OCI-LY1 (cell line): ENCODE measurements around the gene SPAM1.

Experiments
- EZH2 ChIP-seq: fragments of 200-600 bp; sonication (generic), shearing (Covaris generic); IDR thresholded peaks from 2 replicates; pipeline ENCODE4 v1.8.0; 2017; ENCODE audit warnings: borderline replicate concordance, mixed run types, mild to moderate bottlenecking, antibody characterized with exemption, low read length, moderate library complexity, mixed read lengths
- TF ChIP-seq, protein P1 (sequence below): fragments of 200-600 bp; sonication (generic), shearing (Covaris generic); IDR thresholded peaks from 2 replicates; pipeline ENCODE4 v1.5.1; 2017; ENCODE audit warnings: mild to moderate bottlenecking, antibody characterized with exemption, low read length, moderate library complexity, mixed read lengths

DNA sequence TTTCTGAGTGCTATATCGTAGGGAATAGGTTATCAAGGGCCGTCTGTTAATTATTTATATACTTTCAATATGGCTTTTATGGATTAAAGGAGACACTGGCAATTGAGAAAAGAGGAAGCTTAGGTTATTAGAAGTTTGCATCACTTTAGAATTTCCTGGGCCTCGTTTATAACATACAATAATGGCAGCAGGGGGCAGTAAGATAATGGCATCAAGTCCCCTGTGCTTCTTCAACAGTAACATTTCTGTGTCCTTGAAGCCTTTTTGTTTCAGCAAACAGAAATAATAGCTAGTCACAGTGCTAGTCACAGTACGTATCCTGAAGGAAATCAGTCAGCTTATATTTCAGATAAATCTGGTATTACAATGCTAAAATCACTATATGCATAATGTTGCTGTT, 41.9 kb downstream of the SPAM1 start:
- TF ChIP-seq, protein P1, sequence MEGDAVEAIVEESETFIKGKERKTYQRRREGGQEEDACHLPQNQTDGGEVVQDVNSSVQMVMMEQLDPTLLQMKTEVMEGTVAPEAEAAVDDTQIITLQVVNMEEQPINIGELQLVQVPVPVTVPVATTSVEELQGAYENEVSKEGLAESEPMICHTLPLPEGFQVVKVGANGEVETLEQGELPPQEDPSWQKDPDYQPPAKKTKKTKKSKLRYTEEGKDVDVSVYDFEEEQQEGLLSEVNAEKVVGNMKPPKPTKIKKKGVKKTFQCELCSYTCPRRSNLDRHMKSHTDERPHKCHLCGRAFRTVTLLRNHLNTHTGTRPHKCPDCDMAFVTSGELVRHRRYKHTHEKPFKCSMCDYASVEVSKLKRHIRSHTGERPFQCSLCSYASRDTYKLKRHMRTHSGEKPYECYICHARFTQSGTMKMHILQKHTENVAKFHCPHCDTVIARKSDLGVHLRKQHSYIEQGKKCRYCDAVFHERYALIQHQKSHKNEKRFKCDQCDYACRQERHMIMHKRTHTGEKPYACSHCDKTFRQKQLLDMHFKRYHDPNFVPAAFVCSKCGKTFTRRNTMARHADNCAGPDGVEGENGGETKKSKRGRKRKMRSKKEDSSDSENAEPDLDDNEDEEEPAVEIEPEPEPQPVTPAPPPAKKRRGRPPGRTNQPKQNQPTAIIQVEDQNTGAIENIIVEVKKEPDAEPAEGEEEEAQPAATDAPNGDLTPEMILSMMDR = peak; percentile 55
- no peak for TF ChIP-seq EZH2
